ENCODE data around the gene RANBP9. TPM values are rescaled to one million over a fixed set of nuclear protein-coding genes. Genes with fewer than 3 reads are reported as not detected.

RANBP9 gene
- total and polyA plus RNA-seq, 2 experiments from 2014 or later, result 12.1 to 31.8 TPM

- no peak overlapping the region for H3K4me3 Mint-ChIP-seq
- Histone ChIP-seq H3K79me2 (replicated peaks; ENCODE audit: insufficient read depth) (peaks cover 96% of the 10 kb centered on the region), H3K36me3 (ENCODE audit: insufficient read depth) (no peaks in the 10 kb centered on the region), H3F3A (replicated peaks; ENCODE audit: low read depth) (no peaks in the 10 kb centered on the region), H3K27ac (ENCODE audit: low read depth) (no peak overlapping the region), H3K4me1 (ENCODE audit: insufficient read depth) (peaks cover 26% of the 10 kb centered on the region), H2AFZ (no peak overlapping the region), H3K27me3 (ENCODE audit: insufficient read depth) (no peaks in the 10 kb centered on the region), H3K4me2 (no peak overlapping the region), H3K4me3 (no peak overlapping the region), H4K20me1 (replicated peaks; ENCODE audit: insufficient read depth) (peaks cover 19% of the 10 kb centered on the region), H3K9me2 (ENCODE audit: insufficient read depth) (no peaks in the 10 kb centered on the region)
- TF ChIP-seq NANOG (IDR thresholded peaks at IDR 0.05; ENCODE audit: borderline replicate concordance) (no peak), POLR2AphosphoS5 (IDR thresholded peaks at IDR 0.05; ENCODE audit: low read depth) (no peak), CREB1 (CRISPR knock-in tag; IDR thresholded peaks at IDR 0.05; ENCODE audit: low read depth) (no peak), CTCF (conservative IDR thresholded peaks at IDR 0.05; ENCODE audit: low read depth in 2 of 2) (no peak), ZNF331 (CRISPR knock-in tag; IDR thresholded peaks at IDR 0.05; ENCODE audit: low read depth) (no peak), REST (IDR thresholded peaks at IDR 0.05; ENCODE audit: unreplicated experiment) (no peak), ZNF114 (CRISPR knock-in tag; IDR thresholded peaks at IDR 0.05) (no peak), JUNB (IDR thresholded peaks at IDR 0.05; ENCODE audit: unreplicated experiment) (no peak), EZH2 (IDR thresholded peaks at IDR 0.05; ENCODE audit: low read depth, unreplicated experiment) (no peak), STAT1 (IDR thresholded peaks at IDR 0.05; ENCODE audit: unreplicated experiment) (no peak), EZH2phosphoT487 (IDR thresholded peaks at IDR 0.05; ENCODE audit: unreplicated experiment) (no peak)
- TF ChIP-seq, protein P1, sequence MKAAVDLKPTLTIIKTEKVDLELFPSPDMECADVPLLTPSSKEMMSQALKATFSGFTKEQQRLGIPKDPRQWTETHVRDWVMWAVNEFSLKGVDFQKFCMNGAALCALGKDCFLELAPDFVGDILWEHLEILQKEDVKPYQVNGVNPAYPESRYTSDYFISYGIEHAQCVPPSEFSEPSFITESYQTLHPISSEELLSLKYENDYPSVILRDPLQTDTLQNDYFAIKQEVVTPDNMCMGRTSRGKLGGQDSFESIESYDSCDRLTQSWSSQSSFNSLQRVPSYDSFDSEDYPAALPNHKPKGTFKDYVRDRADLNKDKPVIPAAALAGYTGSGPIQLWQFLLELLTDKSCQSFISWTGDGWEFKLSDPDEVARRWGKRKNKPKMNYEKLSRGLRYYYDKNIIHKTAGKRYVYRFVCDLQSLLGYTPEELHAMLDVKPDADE (IDR thresholded peaks at IDR 0.05), result no peak
- TF ChIP-seq, protein P2, sequence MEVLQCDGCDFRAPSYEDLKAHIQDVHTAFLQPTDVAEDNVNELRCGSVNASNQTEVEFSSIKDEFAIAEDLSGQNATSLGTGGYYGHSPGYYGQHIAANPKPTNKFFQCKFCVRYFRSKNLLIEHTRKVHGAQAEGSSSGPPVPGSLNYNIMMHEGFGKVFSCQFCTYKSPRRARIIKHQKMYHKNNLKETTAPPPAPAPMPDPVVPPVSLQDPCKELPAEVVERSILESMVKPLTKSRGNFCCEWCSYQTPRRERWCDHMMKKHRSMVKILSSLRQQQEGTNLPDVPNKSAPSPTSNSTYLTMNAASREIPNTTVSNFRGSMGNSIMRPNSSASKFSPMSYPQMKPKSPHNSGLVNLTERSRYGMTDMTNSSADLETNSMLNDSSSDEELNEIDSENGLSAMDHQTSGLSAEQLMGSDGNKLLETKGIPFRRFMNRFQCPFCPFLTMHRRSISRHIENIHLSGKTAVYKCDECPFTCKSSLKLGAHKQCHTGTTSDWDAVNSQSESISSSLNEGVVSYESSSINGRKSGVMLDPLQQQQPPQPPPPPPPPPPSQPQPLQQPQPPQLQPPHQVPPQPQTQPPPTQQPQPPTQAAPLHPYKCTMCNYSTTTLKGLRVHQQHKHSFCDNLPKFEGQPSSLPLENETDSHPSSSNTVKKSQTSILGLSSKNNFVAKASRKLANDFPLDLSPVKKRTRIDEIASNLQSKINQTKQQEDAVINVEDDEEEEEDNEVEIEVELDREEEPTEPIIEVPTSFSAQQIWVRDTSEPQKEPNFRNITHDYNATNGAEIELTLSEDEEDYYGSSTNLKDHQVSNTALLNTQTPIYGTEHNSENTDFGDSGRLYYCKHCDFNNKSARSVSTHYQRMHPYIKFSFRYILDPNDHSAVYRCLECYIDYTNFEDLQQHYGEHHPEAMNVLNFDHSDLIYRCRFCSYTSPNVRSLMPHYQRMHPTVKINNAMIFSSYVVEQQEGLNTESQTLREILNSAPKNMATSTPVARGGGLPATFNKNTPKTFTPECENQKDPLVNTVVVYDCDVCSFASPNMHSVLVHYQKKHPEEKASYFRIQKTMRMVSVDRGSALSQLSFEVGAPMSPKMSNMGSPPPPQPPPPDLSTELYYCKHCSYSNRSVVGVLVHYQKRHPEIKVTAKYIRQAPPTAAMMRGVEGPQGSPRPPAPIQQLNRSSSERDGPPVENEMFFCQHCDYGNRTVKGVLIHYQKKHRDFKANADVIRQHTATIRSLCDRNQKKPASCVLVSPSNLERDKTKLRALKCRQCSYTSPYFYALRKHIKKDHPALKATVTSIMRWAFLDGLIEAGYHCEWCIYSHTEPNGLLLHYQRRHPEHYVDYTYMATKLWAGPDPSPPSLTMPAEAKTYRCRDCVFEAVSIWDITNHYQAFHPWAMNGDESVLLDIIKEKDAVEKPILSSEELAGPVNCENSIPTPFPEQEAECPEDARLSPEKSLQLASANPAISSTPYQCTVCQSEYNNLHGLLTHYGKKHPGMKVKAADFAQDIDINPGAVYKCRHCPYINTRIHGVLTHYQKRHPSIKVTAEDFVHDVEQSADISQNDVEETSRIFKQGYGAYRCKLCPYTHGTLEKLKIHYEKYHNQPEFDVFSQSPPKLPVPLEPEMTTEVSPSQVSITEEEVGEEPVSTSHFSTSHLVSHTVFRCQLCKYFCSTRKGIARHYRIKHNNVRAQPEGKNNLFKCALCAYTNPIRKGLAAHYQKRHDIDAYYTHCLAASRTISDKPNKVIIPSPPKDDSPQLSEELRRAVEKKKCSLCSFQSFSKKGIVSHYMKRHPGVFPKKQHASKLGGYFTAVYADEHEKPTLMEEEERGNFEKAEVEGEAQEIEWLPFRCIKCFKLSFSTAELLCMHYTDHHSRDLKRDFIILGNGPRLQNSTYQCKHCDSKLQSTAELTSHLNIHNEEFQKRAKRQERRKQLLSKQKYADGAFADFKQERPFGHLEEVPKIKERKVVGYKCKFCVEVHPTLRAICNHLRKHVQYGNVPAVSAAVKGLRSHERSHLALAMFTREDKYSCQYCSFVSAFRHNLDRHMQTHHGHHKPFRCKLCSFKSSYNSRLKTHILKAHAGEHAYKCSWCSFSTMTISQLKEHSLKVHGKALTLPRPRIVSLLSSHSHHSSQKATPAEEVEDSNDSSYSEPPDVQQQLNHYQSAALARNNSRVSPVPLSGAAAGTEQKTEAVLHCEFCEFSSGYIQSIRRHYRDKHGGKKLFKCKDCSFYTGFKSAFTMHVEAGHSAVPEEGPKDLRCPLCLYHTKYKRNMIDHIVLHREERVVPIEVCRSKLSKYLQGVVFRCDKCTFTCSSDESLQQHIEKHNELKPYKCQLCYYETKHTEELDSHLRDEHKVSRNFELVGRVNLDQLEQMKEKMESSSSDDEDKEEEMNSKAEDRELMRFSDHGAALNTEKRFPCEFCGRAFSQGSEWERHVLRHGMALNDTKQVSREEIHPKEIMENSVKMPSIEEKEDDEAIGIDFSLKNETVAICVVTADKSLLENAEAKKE (CRISPR knock-in tag; IDR thresholded peaks at IDR 0.05), result no peak
- ATAC-seq (no peak), DNase-seq (ENCODE audit: low spot score) (no peak)
- H3K27me3 Mint-ChIP-seq (ENCODE audit: insufficient read depth, low read depth, poor library complexity), result peaks cover 2% of the 10 kb centered on the region
- H3K27ac Mint-ChIP-seq, result no peak overlapping the region
- no peaks in the 10 kb centered on the region for H3K9me3 Mint-ChIP-seq
- H3K36me3 Mint-ChIP-seq (ENCODE audit: low read depth), result no peaks in the 10 kb centered on the region; the same call in 2 of the 3 replicates
- H3K4me1 Mint-ChIP-seq, result peaks cover 42% of the 10 kb centered on the region
Measured at GRCh38 chr6:13697857-13698256, 13.8 kb downstream of the RANBP9 start.
